HG03469 (cell line): Measurements from ENCODE around the gene RDH13.
"Not testable (repeated sequence)": the region's sequence is repeated elsewhere in the genome, so short reads cannot be mapped to it uniquely, and the experiment has no call there.

Experiments
- ATAC-seq: cut with Tn5 transposase; IDR thresholded peaks from one replicate; pipeline ENCODE4 v1.9.1; 2021; ENCODE audit warnings: mild to moderate bottlenecking, moderate library complexity, moderate number of reproducible peaks; ENCODE audit not compliant: unreplicated experiment

Gene RDH13

DNA sequence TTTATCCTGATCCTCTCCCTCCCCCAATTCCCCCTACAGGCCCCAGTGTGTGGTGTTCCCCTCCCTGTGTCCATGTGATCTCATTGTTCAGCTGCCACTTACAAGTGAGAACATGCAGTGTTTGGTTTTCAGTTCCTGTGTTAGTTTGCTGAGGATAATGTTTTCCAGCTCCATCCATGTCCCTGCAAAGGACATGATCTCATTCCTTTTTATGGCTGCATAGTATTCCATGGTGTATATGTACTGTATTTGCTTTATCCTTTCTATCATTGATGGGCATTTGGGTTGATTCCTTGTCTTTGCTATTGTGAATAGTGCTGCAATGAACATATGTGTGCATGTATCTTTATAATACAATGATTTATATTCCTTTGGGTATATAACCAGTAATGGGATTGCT lies 42.6 kb downstream of the RDH13 start:
- not testable (repeated sequence) for ATAC-seq

DNA sequence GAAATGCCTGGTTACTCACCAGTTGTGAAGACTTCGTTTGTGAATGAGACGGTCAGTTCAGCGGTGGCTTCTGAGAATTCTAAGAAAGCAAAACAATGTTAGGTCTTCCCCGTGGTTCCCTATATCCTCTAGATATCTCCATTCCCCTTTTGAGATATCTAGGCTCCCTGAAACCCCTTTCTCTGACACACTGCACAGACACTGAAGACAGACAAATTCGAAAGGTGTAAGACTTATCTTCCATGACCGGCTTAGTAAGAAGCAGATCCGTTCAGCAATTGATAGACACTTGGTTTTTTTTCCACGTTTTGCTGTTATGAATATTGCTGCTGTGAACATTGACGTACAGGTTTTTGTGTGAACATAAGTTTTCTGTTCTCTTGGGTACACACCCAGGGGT lies 44.3 kb downstream of the RDH13 start:
- ATAC-seq: no peak

DNA sequence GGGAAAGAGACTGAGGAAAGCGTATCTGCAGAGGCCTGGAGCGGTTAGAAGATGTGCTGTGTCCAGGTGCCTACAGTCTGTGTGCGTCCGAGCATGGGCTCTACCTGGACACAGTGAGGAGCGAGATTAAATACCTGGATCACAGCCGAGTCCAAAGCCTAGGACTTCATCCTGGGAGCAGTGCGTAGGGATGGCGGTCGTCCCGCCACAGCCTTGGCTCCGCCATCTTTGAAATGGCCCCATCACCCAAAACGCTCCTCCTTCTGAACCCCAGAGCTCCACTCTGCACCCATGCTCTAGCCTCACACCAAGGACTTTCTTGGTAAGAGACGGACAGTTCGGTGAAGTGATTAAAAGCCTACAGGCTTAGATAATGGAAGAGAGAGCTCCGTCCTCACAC lies 44.7 kb downstream of the RDH13 start:
- no peak for ATAC-seq

DNA sequence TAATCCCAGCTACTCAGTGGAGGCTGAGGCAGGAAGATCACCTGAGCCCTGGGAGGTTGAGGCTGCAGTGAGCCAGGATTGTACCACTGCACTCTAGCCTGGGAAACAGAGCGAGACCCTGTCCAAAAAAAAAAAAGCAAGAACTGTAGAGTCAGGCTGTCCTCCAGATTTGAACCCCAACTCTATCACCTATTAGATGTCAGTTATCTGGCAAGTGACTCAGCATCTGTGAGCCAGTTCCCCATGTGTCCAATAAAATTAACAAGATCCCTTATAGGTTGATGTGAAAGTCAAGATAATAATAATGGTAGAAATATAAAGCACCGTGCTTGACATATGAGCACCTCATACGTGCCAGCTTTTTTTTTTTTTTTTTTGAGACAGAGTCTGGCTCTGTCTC lies 46.9 kb downstream of the RDH13 start:
- ATAC-seq: no peak

DNA sequence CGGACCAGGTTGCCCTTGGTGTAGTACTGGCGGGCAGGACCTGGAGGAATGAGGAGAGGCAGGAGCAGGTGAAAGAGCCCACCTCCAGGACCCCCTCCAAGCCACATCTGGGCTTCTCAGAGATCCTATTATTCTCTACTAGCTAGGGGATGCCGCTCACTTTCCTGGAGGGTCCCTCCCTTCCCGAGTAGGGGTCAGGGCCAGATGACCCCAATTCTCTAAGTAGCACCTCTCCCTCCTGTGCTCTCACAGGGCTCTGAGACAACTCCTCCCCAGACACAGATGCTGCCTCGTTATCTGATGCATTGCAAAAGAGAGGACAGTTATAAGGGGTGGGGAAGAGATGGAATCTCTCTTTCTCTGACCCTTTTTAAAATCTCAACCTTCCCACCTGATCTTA lies 47.8 kb downstream of the RDH13 start:
- no peak for ATAC-seq

DNA sequence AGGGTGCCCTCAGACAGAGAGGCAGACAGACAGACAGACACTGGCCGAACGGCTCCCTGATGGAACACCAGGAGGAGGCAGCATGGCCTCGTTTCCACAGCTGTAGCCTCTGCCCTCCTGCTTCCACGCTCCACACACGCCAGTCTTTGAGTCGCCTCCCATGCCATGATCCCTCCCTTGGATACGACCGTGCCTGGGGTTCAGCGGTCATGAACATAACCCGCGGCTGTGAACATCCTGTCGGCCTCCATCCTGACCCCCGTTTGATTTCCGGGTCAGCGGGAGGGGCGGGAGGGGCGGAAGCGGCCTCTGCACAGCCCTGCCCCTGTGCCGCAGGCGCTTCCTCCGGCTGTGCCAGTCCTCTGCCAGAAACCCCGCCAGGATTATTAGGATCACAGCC lies 48.2 kb downstream of the RDH13 start:
- ATAC-seq: no peak

DNA sequence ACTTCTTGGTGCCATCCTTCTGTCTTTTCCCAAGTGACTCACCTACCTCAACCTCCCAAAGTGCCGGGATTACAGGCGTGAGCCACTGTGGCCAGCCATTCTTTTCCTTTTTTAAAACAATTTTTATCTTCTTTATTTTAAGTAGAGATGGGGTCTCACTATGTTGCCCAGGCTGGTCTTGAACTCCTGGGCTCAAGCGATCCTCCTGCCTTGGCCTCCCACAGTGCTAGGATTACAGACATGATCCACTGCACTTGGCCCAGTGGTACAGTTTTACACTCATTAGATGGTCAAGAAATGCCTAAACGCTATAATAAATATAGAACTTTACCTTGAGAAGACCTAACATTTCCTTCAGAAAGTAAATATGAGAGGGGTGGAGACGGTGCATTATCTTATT lies 49.4 kb downstream of the RDH13 start:
- no peak for ATAC-seq

DNA sequence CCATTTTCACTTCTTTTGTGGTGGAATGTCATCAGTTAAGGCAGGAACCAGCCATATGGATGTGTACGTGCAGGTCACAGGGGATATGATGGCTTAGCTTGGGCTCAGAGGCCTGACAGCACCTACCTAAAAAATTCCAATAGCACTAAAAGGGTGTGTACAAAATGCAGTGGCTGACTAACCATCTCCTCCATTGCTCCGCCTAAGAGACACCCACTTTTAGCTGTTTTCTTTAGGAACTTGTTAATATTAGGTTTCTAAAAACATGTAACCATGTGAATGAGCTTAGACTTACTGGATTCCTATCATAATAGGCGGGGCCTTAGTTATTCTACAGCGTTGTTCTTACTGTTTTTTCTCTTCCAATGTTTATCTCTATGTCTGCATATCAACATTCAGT lies 50.6 kb downstream of the RDH13 start:
- ATAC-seq: no peak

DNA sequence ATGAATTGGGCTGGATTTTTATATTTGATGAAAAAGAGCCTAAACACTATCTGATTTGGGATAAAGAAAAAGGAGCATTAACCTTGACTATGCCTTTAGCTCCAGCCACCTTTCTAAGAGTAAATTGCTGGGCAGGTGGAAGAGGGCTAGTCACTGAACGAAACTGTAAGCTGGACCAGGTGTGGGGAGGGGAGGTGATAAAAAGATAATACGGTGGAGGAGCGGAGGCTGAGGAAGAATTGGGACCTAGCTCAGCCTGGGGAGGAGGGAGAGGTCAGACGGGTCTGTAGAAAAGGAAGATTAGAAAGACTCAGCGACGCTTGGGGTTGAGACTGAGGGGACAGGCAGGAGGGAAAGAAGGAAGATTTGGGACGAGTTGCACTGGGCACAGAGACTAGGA lies 52.4 kb downstream of the RDH13 start:
- not testable (repeated sequence) for ATAC-seq

DNA sequence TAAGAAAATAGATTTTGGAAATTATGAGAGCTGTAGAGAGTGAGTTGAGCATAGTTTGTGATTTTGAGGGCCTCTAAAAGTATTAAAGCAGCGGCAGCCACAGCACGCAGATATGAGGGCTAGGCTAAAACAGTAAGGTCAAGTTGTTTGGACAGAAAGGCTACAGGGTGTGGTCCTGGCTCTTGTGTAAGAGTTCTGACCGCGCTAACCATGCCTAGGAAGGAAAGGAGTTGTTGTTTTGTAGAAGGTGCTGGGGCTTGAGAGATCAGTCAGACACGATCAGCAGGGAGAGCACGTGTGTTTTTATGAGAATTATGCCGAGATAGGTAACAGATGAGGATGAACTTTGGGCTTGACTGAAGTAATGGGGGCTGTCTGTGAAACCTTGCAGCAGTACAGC lies 54.2 kb downstream of the RDH13 start:
- not testable (repeated sequence) for ATAC-seq

DNA sequence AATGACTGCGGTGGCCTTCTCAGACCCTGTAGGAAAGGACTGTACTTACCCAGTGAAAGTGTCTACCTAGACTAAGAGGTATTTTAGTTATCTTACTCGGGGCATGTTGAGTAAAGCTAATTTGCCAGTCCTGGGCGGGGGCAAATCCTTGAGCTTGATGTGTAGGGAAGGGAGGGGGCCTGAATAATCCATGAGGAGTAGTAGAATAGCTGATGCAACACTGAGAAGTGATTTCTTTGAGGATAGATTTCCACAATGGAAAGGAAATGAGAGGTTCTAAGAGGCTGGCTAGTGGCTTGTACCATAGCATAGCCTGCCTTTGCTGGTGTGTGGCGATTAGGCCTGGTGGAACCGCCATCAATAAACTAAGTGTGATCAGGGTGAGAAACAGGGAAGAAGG lies 54.8 kb downstream of the RDH13 start:
- not testable (repeated sequence) for ATAC-seq

DNA sequence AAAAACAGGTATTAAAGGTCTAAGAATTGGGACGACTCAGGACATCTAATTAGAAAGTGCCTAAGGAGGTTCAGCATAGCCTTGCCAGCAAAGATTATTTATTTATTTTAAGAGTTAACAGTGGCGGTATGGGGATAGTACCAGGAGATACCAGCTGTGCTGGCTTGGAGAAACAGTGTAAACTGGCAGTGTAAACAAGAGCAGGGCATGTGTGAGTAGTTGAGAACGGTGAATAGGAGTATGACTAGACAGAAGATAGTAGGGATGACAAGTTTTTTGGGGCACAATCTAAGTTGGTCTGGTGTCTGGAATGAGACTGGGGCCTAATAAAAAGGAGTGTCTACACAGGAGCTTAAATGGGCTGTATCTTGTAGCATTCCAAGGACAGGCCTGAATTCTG lies 55.4 kb downstream of the RDH13 start:
- ATAC-seq: not testable (repeated sequence)

DNA sequence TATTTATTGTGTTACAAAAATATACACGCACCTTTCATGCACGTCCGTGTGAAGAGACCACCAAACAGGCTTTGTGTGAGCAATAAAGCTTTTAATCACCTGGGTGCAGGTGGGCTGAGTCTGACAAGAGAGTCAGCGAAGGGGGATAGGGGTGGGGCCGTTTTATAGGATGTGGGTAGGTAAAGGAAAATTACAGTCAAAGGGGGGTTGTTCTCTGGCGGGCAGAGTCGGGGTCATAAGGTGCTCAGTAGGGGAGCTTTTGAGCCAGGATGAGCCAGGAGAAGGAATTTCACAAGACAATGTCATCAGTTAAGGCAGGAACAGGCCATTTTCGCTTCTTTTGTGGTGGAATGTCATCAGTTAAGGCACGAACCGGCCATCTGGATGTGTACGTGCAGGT lies 56.2 kb downstream of the RDH13 start:
- not testable (repeated sequence) for ATAC-seq

DNA sequence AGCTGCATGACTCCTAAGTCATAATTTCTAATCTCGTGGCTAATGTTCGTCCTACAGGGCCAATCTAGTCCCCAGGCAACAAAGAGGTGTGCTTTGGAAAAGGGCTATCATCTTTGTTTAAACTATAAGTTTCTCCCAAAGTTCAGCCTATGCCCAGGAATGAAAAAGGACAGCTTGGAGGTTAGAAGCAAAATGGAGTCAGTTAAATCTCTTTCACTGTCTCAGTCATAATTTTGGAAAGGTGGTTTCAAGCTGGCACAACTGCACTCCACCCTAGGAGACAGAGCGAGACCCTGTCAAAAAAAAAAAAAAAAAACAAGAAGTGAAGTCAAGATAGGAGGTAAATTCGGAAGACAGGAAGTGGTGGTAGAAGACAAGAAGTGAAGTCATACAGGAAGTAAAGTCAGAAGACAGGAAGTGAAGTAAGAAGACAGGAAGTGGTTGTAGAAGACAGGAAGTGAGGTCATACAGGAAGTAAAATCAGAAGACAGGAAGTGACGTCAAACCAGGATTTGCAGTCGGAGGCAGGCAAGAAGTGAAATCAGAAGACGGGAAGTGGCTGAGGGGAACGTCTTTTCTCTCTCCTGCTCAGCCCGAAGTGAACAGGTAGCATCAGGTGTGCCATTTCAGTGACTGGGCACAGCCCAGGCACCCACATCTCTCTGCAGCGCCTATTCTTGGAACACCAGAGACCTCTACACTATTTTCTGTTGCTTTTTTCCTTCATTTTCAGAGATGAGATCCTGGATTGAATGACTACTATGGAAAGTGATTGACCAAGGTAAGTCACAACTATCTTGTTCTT lies 57.1 kb downstream of the RDH13 start:
- no peak for ATAC-seq

DNA sequence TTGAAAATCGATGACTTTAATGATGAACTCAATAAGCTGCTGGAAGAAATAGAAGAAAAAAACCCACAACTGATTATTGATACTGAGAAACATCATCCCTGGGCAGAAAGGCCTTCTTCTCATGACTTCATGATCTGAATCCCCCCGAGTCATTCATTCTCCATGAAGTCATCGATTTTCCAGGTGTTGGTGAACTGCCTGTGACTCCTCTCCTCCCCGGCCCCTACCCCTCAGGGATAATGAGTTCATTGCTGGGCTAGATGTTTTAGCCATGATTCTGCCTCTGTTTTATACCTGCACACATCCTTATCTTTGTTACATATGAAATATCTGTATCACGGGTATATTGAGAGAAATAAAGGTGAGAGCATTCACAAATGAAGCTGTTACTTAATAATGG lies 62.2 kb downstream of the RDH13 start:
- no peak for ATAC-seq

DNA sequence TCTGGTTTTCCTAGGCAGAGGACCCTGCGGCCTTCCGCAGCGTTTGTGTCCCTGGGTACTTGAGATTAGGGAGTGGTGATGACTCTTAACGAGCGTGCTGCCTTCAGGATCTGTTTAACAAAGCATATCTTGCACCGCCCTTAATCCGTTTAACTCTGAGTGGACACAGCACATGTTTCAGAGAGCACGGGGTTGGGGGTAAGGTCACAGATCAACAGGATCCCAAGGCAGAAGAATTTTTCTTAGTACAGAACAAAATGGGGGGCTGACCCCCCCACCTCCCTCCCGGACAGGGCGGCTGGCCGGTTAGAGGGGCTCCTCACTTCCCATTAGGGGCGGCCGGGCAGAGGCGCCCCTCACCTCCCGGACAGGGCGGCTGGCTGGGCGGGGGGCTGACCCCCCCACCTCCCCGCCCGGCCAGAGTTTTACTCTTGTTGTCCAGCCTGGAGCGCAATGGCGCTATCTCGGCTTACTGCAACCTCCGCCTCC lies 64.2 kb downstream of the RDH13 start:
- not testable (repeated sequence) for ATAC-seq

DNA sequence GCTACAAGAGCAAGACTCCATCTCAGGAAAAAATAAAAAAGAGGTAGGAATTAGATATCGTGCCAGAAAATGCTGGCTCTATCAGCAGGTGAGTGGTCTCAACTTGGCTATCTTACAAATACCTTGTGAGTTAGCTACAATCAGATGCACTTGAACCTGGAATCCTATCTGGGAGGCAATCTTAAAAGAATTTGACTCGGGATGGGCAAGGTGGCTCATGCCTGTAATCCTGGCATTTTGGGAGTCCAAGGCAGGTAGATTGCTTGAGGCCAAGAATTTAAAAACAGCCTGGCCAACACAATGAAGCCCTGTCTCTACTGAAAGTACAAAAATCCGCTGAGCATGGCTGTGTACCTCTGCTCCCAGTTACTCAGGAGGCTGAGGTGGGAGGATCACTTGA lies 67.4 kb downstream of the RDH13 start:
- ATAC-seq: no peak
